CD4-positive, alpha-beta T cell treated with Interleukin-6 at 100 ng/mL for 8 hours (primary cell): ENCODE data around the gene GRIA1.

Experiments used
- DNase-seq: peaks from one replicate; pipeline ENCODE4 v3.0.0-alpha.2; 2020; ENCODE audit warnings: mixed read lengths, low spot score

The GRIA1 gene

GRCh38 chr5:153613144-153613543 lies 122.7 kb downstream of the GRIA1 start:
- no peak for DNase-seq

GRCh38 chr5:153613672-153614071 lies 123.2 kb downstream of the GRIA1 start:
- no peak for DNase-seq

GRCh38 chr5:153617190-153617589 lies 126.7 kb downstream of the GRIA1 start:
- no peak for DNase-seq

- DNase-seq: no peak
Measured at GRCh38 chr5:153618307-153618706, 127.8 kb downstream of the GRIA1 start.

GRCh38 chr5:153618867-153619266 lies 128.4 kb downstream of the GRIA1 start:
- no peak for DNase-seq

GRCh38 chr5:153619771-153620170 lies 129.3 kb downstream of the GRIA1 start:
- DNase-seq: no peak

GRCh38 chr5:153623124-153623523 lies 132.7 kb downstream of the GRIA1 start:
- DNase-seq: no peak

- no peak for DNase-seq
Measured at GRCh38 chr5:153623751-153624450, 133.4 kb downstream of the GRIA1 start.

- no peak for DNase-seq
Measured at GRCh38 chr5:153624451-153624765, 133.9 kb downstream of the GRIA1 start.

- no peak for DNase-seq
Measured at GRCh38 chr5:153625826-153626354, 135.4 kb downstream of the GRIA1 start.

GRCh38 chr5:153626836-153627235 lies 136.4 kb downstream of the GRIA1 start:
- DNase-seq: no peak

GRCh38 chr5:153629027-153629895 lies 138.8 kb downstream of the GRIA1 start:
- no peak for DNase-seq

GRCh38 chr5:153630546-153630945 lies 140.1 kb downstream of the GRIA1 start:
- DNase-seq: no peak

- DNase-seq: no peak
Measured at GRCh38 chr5:153632748-153633290, 142.3 kb downstream of the GRIA1 start.

GRCh38 chr5:153636670-153637451 lies 146.4 kb downstream of the GRIA1 start:
- DNase-seq: no peak

GRCh38 chr5:153640293-153640692 lies 149.8 kb downstream of the GRIA1 start:
- DNase-seq: no peak

GRCh38 chr5:153641183-153641688 lies 150.8 kb downstream of the GRIA1 start:
- no peak for DNase-seq

- no peak for DNase-seq
Measured at GRCh38 chr5:153654504-153655200, 164.2 kb downstream of the GRIA1 start.

- DNase-seq: no peak
Measured at GRCh38 chr5:153655201-153655510, 164.7 kb downstream of the GRIA1 start.

GRCh38 chr5:153658149-153658548 lies 167.7 kb downstream of the GRIA1 start:
- no peak for DNase-seq

GRCh38 chr5:153658606-153659005 lies 168.1 kb downstream of the GRIA1 start:
- DNase-seq: no peak
